T-helper 2 cell (primary cell): ENCODE measurements around the gene PPP2R3A.
"Not testable (repeated sequence)": the region's sequence is repeated elsewhere in the genome, so short reads cannot be mapped to it uniquely, and the experiment has no call there.

ENCODE experiments used
- DNase-seq, 5 experiments: peaks; one replicate each; pipeline versions ENCODE4 v3.0.0 to v3.0.0-alpha.2; 2012 to 2022

The PPP2R3A gene

GRCh38 chr3:136109499-136109898 lies 144.0 kb downstream of the PPP2R3A start:
- DNase-seq, result peak in 1 of 5 experiments; percentile 14

GRCh38 chr3:136110481-136110880 lies 145.0 kb downstream of the PPP2R3A start:
- DNase-seq, result no peak

GRCh38 chr3:136114421-136114820 lies 148.9 kb downstream of the PPP2R3A start:
- DNase-seq, result no peak

GRCh38 chr3:136119332-136119731 lies 153.8 kb downstream of the PPP2R3A start:
- not testable (repeated sequence) for DNase-seq

GRCh38 chr3:136119783-136120182 lies 154.3 kb downstream of the PPP2R3A start:
- not testable (repeated sequence) for DNase-seq

GRCh38 chr3:136120373-136121348 lies 155.1 kb downstream of the PPP2R3A start:
- DNase-seq, result no peak

- no peak for DNase-seq
These were observed 156.5 kb downstream of the PPP2R3A start for GRCh38 chr3:136122006-136122405.

GRCh38 chr3:136131647-136132046 lies 166.1 kb downstream of the PPP2R3A start:
- not testable (repeated sequence) for DNase-seq

GRCh38 chr3:136134091-136134490 lies 168.6 kb downstream of the PPP2R3A start:
- DNase-seq, result no peak

- DNase-seq, result peak in 1 of 5 experiments; percentile 35
These were observed 169.7 kb downstream of the PPP2R3A start for GRCh38 chr3:136135039-136135802.

- DNase-seq, result no peak
These were observed 170.9 kb downstream of the PPP2R3A start for GRCh38 chr3:136136454-136136853.

- no peak for DNase-seq
These were observed 175.8 kb downstream of the PPP2R3A start for GRCh38 chr3:136141291-136141785.

- DNase-seq, result no peak
These were observed 176.4 kb downstream of the PPP2R3A start for GRCh38 chr3:136141891-136142290.

- DNase-seq, result no peak
These were observed 177.1 kb downstream of the PPP2R3A start for GRCh38 chr3:136142592-136142991.

- not testable (repeated sequence) for DNase-seq
These were observed 178.9 kb downstream of the PPP2R3A start for GRCh38 chr3:136144397-136144796.

GRCh38 chr3:136146981-136147729 lies 181.6 kb downstream of the PPP2R3A start:
- DNase-seq, result no peak

- peak in 1 of 5 experiments; percentile 50 for DNase-seq
These were observed 184.1 kb downstream of the PPP2R3A start for GRCh38 chr3:136149667-136150066.

GRCh38 chr3:136151219-136151618 lies 185.7 kb downstream of the PPP2R3A start:
- DNase-seq, result no peak

GRCh38 chr3:136152176-136152843 lies 186.8 kb downstream of the PPP2R3A start:
- peak in 1 of 5 experiments; percentile 25 for DNase-seq

GRCh38 chr3:136152963-136153362 lies 187.4 kb downstream of the PPP2R3A start:
- no peak for DNase-seq

GRCh38 chr3:136161516-136161915 lies 196.0 kb downstream of the PPP2R3A start:
- DNase-seq, result no peak

- DNase-seq, result no peak
These were observed 196.8 kb downstream of the PPP2R3A start for GRCh38 chr3:136162322-136162721.
